ENCODE measurements around the gene SCG5.

SCG5 gene

GRCh38 chr15:32729700-32730395, 88.3 kb downstream of the SCG5 start:
- no peak for DNase-seq

- DNase-seq = no peak
Measured at GRCh38 chr15:32730677-32731654, 89.5 kb downstream of the SCG5 start.

- DNase-seq = no peak
Measured at GRCh38 chr15:32732574-32733157, 91.2 kb downstream of the SCG5 start.

GRCh38 chr15:32733281-32733680, 91.8 kb downstream of the SCG5 start:
- no peak for DNase-seq

- DNase-seq = no peak
Measured at GRCh38 chr15:32735989-32736700, 94.6 kb downstream of the SCG5 start.

- no peak for DNase-seq
Measured at GRCh38 chr15:32736701-32737061, 95.2 kb downstream of the SCG5 start.

- DNase-seq = no peak
Measured at GRCh38 chr15:32737304-32737703, 95.8 kb downstream of the SCG5 start.

GRCh38 chr15:32738666-32739065, 97.2 kb downstream of the SCG5 start:
- DNase-seq = no peak

- no peak for DNase-seq
Measured at GRCh38 chr15:32739522-32740063, 98.1 kb downstream of the SCG5 start.

GRCh38 chr15:32743411-32744140, 102.1 kb downstream of the SCG5 start:
- no peak for DNase-seq

GRCh38 chr15:32746116-32746857, 104.8 kb downstream of the SCG5 start:
- no peak for DNase-seq
